ENCODE data around the gene SOX1.
A peak's percentile ranks its signal among the peaks of the same experiment; 100 is the strongest.

The SOX1 gene

DNA sequence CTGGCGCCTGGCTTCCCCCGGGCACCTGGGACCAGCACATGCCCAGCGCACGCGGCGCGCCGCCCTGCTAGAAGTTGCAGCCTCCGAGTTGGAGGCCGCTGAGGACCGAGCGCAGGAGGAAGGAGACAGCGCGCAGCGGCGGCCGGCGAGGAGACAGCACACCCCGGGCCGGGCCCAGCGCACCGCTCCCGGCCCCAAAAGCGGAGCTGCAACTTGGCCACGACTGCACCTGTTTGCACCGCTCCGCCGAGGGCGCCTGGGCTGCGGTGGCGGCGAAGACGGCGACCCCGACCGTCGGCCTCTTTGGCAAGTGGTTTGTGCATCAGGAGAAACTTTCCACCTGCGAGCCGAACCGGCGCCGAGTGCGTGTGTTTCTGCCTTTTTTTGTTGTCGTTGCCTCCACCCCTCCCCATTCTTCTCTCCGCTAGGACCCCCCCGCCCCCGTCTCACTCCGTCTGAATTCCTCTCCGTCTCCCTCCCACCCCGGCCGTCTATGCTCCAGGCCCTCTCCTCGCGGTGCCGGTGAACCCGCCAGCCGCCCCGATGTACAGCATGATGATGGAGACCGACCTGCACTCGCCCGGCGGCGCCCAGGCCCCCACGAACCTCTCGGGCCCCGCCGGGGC lies at the start of gene SOX1:
Gene SOX1, plus strand, starts transcription at position 34 of the 626 bp plus-strand sequence. Its CDS starts 510 bp downstream, at position 544.
- DNase-seq, result peak; percentile 36 to 47

DNA sequence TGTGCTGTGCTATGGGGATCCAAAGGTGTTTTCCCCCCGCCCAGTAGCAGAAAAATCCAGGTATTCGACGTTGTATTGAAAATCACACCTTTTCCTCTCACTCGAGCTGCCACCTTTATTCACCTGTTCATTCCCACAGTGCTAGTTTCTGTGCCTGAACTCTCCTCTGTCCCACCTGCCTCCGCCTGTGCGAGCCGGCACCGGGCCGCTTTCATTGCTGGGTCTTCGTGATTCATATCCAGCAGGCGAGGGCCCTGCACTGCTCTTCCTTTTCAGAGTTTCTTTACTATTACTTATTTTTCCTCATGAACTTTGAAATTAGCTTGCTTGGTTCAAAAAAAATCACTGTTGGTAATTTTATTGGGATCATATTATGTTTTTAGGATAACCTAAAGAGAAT lies 42.4 kb upstream of the SOX1 start:
- no peak for DNase-seq

DNA sequence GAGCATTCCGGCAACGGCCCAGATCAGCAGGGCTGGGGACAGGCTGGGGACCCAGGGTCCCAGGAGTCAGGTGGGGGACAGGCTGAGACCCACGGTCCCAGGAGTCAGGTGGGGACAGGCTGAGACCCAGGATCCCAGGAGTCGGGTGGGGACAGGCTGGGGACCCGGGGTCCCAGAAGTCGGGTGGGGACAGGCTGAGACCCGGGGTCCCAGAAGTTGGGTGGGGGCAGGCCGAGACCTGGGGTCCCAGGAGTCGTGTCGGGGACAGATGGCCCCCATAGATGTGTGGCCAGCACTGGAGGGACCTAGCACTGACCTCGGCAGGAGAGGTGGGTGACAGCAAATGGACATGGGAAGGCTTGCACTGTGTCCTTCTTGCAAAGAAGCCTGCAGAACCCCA lies 39.7 kb upstream of the SOX1 start:
- DNase-seq, result no peak

DNA sequence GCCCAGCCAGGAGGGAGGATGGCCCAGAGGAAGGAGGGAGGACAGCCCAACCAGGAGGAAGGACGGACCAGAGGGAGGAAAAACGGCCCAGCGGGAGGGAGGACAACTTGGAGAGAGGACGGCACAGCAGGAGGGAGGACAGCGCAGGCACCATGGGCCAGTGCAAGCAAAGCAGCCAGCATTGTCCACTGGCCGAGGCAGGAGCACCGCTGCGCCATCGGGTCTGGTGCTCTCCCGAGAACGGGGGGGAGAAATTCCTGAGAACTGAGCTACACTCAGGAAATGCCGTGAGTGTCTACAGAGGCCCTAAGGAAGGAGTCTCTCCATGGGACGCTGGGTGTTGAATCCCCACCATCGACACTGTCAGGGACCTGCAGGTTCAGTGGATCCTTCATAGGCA lies 38.5 kb upstream of the SOX1 start:
- DNase-seq, result no peak

DNA sequence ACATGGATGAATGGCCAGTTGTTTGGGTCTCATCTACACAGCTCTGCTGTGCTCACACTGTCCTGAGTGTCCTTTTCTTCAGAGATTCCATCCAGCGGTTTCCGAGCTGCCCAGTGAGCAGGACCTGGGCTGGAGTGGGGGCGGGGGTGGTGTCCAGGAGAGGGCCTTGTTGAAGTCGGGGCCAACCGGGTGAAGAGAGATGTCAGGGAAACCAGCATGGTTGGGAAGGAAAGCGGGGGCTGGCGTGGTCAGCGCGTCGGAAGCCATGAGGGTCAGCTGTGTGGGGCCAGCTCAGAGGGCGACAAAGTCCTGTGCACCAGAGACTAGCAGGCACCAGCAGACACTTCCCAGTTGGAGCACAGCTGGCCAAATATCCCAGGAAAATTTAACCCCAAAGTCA lies 37.8 kb upstream of the SOX1 start:
- DNase-seq, result no peak

DNA sequence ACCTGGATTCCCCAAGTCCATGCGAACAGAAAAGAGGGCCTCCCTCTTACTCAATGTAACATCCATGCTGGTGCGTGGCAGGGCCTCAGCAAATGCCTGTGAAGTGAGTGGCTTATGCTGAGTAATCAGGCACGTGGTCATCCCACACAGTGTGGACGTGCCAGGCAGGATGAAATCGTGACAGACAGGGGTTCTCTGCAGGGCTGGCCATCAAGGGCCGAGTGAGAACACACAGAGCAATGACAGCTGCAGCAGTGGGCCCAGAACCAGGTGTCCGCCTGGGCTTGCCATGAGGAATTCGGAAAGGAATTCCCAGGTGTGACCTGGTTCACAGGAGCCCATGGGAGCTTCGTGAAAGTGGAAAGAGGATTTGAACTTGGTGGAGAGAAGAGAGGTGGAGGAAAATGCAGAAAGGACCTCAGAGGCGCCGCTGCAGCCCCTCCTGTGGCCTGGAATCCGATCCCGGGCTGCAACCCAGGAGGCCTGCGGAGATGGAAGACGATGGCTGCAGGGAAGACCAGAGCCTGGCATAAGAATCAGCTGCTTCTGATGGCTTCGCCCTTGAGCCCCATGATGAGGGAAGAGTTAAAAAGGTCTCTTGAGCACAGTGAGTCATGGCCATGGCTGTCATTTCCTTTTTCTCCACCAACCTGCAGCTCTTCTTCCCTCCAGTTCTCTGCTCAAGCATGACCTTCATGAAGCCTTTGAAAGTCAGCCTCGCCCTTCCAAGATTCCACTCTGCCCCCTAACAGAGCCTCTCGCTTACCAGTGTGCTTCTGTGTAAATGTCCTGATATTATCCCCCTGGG lies 34.6 kb upstream of the SOX1 start:
- no peak for DNase-seq

DNA sequence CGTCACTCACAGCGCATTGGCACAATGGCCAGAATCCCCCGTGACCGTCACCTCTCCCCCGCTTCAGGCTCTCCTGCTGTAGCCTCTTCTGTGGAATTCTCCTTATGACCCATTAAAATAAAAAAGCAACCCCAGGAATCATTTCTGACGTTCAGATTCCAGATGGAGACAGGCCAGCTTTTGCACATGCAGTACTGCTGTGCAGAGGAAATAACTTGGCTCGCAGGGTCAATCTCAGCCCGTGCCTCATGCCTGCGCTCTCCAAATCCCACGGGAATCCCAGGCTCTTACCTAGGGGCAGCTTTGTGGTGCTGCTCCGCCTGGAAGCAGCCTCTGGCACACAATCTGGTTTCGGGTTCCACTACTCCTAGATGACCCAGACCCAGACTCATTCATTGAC lies 32.7 kb upstream of the SOX1 start:
- no peak for DNase-seq

DNA sequence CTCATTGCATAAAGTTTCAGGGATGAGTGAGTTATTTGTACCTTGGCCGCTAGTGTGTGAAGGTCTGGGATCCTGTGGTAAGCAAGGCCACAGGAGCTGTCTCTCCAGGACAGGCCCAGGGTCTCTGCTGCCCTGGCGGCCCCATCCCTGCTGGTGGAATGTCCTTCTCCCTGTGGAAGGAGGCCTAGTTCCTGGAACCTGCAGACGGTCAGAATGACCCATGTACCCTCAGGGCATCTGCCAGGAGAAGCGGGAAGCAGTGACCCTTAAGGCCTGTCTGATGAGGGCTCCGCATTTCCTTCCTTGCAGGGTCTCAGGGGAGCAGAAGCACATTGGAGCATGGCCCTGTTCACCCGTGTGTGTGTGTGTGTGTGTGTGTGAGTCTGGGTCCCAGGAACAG lies 32.1 kb upstream of the SOX1 start:
- DNase-seq, result no peak

DNA sequence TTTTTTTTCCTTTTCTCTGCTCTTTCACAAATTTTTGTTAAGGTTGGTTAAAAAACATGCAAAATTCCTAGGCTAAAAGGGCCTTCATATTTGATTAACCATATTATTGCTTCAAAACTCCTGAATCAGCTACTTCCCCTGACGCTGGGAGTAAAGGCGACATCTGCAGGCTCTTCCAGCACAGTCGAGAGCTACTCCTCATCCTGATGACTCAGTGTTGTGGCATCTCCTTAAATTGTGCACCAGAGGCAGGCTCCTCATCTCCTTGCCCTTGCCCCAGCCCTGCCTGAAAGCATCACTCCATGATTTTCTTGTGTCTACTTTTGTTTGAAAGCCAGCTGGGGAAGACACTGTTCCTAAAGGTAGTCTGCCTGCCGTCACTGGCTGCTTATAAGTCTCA lies 24.5 kb upstream of the SOX1 start:
- DNase-seq, result no peak

DNA sequence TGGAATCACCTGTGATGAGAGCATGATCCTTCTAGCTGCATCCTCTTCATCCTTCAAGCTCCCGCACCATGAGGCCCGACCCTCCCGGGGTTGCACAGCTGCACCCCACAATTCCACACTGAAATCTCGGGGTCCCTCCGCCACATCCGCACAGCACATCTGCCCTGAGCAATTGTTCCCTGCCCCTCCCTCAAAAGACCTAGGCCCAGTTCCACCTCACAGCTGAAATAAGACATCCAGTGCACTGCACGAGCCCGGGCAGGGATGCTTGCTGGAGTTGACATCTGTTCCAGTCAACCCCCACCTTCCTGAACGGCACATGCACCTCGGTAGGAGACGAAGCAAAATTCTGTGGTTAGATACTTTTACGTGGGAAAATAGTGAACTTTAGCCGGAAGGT lies 14.7 kb upstream of the SOX1 start:
- no peak for DNase-seq

DNA sequence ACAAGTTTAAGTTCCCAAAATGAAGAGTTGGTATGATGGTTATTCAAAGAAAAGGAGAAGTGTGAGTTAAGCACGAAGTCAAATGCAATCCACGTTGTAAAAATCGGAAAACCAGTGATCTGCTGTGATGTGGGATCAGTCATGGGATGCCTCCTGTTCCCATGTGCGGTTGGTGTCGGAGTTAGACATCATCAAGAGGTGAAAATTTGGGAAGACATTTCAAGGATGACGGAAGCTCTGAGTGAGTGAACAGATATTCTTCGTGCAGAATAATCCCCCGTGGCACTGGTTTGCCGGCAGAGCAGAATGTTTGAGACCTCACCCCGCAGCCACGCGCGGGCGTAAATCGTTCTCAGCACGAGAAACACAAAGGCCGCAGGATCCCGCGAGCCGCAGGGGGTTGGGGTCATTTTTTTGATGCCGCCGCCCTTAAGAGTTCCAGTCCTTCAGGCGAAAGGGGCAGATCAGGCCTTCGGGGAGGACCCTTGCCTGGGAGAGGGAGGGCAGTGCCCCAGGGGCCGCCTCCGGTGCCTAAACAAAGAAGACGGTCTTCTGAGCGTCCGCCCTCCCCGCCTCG lies 13.7 kb upstream of the SOX1 start:
- DNase-seq, result no peak

DNA sequence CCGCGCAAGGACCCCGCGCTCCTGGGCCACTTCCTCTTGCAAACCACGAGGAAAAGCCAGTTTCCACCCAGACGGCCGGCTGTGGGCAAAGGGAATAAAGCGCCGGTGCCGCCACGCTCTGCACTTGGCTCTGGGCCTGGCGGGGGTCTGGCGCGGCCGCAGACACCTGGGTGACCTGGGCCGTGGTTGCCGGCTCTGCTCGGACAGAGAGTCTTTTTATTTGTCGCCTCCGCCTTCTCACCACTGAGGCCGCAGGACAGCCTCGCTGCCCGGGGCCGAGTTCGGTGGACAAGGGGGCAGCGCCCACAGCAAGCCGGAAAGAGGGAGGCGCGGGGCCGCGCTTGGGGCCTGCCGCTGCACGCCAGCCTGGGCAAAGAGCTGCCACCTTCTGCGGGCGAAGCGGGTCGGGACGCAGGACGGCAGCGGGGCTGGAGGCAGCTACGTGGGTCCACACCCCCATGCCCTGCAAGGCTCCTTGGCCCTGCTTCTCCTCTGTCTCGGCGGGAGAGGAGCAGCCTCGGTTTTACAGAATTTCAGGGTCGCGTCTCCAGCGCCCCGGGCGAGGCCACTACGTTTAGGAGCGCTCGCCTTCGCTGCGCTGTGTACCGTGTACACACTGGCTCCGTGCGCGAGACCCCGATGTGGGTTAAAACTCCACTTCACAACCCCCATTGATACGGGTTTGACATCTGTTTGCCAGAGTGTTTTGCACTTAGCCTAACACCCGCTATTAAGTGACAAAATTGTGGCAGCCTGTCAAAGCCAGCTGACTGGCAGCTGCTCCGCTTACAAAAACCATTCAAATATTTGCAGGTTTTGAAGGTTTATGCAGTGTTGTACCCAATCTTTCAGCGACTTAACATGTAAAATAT lies 13.0 kb upstream of the SOX1 start:
- DNase-seq, result no peak

DNA sequence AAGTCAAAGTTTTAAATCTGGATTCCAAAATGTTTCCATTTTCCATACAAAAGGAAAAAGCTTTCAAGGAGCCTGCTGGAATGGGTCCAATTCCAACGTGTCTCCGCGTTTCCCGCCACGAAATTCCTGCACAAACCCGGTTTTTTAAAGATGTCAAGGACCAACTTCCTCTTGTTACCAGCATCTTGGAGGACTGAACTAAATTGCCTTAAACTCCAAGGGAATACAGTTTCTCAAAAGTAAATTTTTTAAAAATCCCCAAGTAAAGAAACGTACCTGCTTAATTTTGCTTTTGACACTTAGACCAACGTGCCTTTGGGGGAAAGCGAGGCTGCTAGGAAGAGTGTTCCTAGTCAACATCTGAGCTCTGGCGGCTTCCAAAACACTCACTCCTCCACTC lies 12.3 kb upstream of the SOX1 start:
- DNase-seq, result no peak

DNA sequence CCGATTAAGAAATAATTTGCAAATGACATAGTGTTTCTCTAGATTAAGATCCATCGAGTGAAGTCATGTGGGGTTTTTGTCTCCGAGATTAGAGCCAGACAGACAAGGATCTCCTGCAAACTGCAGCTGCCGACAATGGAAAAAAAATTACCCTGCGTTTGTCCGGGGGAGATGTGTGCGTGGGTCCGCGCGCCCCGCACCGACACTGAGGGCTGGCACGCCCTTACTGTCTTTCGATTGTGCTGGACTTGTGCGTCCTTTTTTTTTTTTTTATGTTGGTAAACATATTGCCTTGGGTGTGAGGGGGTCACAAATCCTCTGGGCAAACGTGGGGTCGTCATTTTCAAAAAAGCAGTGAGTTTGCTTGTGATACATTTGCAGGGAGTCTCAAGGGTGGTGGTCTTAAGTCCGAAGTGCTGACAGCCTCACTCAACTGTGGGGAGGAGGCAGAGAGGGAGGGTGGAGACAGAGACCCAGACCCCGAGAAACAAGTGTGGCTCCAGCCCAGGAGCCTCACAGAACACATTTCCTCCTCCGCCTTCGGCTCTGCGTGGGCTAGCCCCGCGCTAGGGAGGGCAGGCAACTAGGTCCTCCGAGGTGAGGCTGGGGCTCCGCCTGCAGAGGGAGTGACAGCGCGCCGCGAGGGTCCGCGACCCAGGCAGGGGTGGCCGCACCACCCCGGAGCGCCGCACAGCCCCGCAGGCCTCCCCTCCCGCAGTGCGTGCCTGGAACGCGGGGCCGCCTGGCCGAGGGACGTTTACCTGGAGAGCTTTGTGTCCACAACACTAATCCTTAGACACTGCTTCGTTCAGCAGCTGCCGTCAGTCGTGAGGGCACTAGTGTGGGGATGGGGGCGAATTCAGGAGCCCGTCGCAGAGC lies 11.7 kb upstream of the SOX1 start:
- DNase-seq, result no peak

DNA sequence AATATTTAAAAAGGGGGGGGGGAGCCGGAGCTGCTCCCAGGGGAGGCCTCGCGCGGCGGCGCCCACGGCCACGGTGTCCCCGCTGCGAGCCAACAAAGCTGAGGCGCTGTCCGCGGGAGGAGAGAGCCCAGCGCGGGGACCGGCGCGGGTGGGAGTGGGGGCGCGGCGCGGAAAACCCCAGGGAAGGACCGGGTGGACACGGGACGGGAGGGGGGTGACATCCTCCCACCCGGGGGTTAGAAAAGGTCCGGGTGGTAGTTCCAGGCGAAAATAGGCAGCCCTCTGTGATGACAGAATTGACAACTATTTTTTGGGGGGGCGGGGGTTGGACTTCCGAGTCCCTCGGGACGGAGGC lies 11.1 kb upstream of the SOX1 start:
- no peak for DNase-seq

DNA sequence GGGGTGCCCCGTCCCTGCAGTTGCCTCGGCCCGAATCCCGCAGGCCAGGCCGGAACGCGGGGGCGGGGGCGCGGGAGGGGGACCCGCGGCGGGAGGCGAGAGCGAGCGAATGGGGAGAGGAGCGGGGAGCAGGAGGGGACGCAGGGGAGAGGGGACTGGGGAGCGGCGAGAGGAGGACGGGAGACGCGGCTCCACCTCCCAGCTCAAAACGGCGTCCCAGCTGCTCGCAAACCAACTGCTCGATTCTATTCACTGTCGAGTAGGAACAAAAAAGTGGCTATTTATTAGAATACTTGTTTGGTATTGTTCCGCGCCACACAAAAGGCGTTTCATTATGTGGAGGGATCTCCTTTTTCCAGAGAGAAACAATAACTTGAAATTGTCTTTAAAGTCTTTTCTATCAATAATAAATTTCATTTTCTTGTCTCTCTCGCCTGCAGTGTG lies 10.6 kb upstream of the SOX1 start:
- peak in 1 of 2 experiments; percentile 24 for DNase-seq

DNA sequence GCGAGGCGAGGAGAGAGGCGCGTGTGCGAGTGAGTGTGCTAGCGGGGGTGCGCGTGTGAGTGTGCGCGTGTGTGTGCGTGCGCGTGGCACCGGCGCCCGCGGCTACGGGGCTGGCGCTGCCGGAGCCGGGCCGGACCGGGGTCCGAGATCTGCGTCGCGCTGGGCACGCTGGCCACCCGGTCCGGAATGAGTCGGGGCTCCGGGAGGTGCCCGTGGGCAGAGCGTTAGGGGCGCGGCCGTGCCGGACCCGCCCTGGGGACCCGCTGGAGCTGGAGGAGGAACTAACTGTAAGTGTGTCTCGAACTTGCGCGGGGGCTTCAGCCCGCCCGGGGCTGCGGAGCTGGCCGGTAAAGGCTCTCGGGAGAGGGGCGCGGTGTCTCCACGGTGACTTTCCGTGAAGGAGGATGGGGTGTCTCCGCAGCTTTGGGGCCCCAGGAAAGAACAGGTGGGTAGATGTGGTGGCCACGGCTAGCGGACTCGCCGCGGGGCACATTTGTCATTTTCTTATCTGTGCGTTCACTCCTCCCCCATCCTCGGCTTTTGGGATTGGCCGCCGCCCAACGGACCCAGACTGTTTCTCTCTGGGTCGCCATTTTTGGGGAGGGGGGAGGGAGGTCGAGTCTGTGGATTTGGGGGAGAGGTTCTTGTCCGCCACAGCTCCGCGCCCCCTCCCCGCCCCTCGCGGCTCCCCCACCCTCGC lies 10.1 kb upstream of the SOX1 start:
- no peak for DNase-seq

DNA sequence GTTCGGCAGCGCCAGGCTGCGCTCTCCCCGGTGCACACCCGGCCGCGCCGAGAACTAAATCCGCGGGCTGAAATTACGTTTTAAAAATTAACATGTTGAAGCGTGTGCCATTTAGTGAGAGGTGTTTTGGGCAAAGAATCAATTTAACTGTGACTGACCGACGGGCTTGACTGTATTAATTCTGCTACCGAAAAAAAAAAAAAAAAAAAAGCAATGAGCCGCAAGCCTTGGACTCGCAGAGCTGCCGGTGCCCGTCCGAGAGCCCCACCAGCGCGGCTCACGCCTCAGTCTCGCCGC lies 9.6 kb upstream of the SOX1 start:
- DNase-seq, result no peak

DNA sequence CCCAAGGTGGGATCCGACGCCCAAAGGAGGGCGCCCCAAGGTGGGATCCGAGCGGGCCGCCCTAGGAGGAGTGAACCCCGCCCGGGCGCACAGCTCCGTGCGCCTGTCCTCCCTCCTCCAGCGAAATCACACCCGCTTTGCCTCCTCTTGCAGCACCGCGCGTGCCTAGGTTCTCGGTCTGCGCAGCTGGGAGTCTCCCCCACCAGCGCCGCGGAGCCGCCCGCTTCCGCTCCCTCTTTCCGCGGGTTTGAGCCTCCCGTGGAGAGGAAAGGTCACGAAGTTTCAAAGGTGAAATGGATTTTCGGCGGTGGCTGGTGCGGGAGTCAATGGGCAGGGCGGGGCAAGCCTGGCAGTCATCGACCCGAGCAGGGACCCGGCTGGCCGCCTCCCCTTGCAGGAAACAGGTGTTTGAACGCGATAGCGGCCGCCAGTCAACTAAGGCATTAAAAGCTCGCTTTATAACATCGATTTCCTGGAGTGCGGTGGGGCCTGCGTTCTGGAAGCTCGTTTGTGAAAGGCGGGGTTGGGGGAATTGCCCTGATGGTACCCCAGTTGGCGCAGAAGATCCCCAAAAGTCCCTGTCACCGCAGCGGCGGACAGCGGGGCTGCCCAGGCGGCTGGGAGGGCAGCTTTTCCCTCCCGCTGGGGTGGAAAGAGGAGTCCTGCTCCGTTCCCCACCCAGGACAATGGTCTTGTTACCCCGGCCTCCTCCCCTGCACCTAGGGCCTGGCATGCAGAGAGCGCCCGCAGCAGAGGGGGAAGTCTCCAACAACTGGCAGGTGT lies 9.0 kb upstream of the SOX1 start:
- DNase-seq, result peak in 1 of 2 experiments; percentile 28

DNA sequence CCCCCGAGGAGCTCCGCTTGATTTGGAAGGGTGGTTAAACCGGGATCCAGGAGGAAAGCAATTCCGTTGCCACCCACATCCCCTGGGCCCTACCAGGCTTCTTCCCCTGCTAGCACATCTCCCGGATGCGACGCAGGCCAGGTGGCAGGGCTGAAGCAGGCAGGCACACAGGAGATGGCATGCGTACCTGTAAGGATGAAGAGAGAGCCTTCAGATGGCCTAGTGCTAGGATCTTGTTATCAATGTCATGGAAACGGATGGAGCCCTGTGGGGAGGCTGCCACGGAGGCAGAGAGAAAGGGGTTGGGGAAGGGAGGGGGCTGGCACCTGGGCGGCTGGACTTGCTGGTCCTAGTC lies 8.5 kb upstream of the SOX1 start:
- no peak for DNase-seq

DNA sequence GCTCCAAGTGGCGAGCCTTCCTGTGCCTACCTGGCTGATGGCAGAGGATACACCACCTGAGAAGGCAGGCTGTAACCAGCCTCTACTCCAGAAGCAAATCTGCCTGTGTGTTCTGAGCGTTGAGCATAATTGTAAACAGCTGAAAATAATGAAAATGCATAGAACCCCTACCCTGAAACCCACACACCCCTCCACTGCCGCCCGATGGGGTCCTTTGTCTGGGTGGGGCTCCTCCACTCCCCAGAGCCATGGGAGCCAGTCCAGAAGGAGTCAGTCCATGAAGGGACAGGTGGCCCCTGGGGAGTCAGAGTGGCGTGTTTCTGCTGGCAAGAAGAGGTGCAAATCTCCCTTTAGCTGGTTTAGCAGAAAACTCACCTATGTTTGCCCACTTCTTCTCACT lies 8.0 kb upstream of the SOX1 start:
- no peak for DNase-seq
